Panc1 (cell line): ENCODE measurements around the gene SPRR5.

Experiments used
- POLR2AphosphoS5 ChIP-seq: IDR thresholded peaks from 2 replicates; pipeline ENCODE4 v1.6.1; 2012; ENCODE audit warnings: mild to moderate bottlenecking, low read depth, low read length, moderate library complexity
- SIN3A ChIP-seq: IDR thresholded peaks from 2 replicates; pipeline ENCODE4 v1.6.1; 2012; ENCODE audit warnings: low read depth, mild to moderate bottlenecking, low read length, moderate library complexity, borderline replicate concordance; ENCODE audit not compliant: insufficient read depth
- TF ChIP-seq, protein P1 (sequence below): fragments of 450-650 bp; IDR thresholded peaks from 2 replicates; pipeline ENCODE4 v1.5.1; 2017; ENCODE audit warnings: mild to moderate bottlenecking
- TF ChIP-seq, protein P2 (sequence below), 2 experiments: IDR thresholded peaks; 2 replicates each; pipeline ENCODE4 v1.6.1; 2011 to 2012; ENCODE audit warnings: low read depth in 2 of 2, control low read depth in 1 of 2, low read length in 1 of 2, mild to moderate bottlenecking in 1 of 2, moderate library complexity in 1 of 2; ENCODE audit not compliant: insufficient read depth in 1 of 2

GRCh38 chr1:152912471-152912870 is 34.5 kb upstream of the SPRR5 start:
- TF ChIP-seq, protein P1, sequence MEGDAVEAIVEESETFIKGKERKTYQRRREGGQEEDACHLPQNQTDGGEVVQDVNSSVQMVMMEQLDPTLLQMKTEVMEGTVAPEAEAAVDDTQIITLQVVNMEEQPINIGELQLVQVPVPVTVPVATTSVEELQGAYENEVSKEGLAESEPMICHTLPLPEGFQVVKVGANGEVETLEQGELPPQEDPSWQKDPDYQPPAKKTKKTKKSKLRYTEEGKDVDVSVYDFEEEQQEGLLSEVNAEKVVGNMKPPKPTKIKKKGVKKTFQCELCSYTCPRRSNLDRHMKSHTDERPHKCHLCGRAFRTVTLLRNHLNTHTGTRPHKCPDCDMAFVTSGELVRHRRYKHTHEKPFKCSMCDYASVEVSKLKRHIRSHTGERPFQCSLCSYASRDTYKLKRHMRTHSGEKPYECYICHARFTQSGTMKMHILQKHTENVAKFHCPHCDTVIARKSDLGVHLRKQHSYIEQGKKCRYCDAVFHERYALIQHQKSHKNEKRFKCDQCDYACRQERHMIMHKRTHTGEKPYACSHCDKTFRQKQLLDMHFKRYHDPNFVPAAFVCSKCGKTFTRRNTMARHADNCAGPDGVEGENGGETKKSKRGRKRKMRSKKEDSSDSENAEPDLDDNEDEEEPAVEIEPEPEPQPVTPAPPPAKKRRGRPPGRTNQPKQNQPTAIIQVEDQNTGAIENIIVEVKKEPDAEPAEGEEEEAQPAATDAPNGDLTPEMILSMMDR: no peak
- TF ChIP-seq POLR2AphosphoS5: no peak
- TF ChIP-seq, protein P2, sequence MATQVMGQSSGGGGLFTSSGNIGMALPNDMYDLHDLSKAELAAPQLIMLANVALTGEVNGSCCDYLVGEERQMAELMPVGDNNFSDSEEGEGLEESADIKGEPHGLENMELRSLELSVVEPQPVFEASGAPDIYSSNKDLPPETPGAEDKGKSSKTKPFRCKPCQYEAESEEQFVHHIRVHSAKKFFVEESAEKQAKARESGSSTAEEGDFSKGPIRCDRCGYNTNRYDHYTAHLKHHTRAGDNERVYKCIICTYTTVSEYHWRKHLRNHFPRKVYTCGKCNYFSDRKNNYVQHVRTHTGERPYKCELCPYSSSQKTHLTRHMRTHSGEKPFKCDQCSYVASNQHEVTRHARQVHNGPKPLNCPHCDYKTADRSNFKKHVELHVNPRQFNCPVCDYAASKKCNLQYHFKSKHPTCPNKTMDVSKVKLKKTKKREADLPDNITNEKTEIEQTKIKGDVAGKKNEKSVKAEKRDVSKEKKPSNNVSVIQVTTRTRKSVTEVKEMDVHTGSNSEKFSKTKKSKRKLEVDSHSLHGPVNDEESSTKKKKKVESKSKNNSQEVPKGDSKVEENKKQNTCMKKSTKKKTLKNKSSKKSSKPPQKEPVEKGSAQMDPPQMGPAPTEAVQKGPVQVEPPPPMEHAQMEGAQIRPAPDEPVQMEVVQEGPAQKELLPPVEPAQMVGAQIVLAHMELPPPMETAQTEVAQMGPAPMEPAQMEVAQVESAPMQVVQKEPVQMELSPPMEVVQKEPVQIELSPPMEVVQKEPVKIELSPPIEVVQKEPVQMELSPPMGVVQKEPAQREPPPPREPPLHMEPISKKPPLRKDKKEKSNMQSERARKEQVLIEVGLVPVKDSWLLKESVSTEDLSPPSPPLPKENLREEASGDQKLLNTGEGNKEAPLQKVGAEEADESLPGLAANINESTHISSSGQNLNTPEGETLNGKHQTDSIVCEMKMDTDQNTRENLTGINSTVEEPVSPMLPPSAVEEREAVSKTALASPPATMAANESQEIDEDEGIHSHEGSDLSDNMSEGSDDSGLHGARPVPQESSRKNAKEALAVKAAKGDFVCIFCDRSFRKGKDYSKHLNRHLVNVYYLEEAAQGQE (IDR thresholded peaks at IDR 0.05; ENCODE audit: insufficient read depth in 1 of 2, low read depth in 2 of 2, low read length in 1 of 2): no peak
- TF ChIP-seq SIN3A: no peak
